ENCODE data around the gene BRMS1L.

DNA sequence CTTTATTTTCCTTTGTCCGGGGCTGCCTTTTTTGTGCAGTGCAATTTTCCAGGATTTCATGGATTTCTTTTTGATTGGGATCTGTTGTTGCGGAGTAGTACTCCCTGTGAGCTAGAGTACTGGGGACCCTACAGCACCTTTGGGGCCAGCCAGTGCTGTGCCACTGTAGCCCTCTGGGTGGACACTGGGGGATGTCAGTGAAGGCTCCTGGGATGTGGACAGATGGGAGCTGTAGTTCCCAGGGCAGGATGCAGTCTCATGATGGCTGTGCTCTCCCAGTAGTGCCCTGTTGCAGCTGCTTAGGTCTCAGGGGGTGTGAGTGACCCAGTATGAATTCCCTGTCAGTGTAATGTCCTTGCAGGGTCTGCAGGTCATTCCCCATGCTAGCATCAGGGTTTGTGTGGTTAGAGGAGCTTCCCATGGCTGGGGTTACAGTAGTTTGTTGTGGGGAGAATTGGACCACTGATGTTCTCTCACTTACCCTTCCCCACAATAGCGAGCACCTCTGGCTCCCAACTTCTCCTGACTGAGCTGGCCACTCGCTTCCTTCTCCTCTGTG, 72.2 kb downstream of the BRMS1L start:
- TF ChIP-seq CEBPB (IDR thresholded peaks at IDR 0.05; ENCODE audit: low read depth, low read length) (no peak), POLR2A (IDR thresholded peaks at IDR 0.05; ENCODE audit: low read depth, low read length) (no peak), MXI1 (IDR thresholded peaks at IDR 0.05; ENCODE audit: borderline replicate concordance, low read depth, low read length) (no peak), SMC3 (IDR thresholded peaks at IDR 0.05; ENCODE audit: low read depth, low read length) (no peak), FOS (IDR thresholded peaks at IDR 0.05; ENCODE audit: low read depth, low read length) (no peak), RCOR1 (IDR thresholded peaks at IDR 0.05; ENCODE audit: insufficient replicate concordance, low read length) (no peak), RAD21 (IDR thresholded peaks at IDR 0.05; ENCODE audit: low read length) (no peak), RFX5 (IDR thresholded peaks at IDR 0.05; ENCODE audit: low read depth, low read length) (no peak), MAZ (IDR thresholded peaks at IDR 0.05; ENCODE audit: borderline replicate concordance, low read depth, low read length) (no peak)
- TF ChIP-seq, protein P1, sequence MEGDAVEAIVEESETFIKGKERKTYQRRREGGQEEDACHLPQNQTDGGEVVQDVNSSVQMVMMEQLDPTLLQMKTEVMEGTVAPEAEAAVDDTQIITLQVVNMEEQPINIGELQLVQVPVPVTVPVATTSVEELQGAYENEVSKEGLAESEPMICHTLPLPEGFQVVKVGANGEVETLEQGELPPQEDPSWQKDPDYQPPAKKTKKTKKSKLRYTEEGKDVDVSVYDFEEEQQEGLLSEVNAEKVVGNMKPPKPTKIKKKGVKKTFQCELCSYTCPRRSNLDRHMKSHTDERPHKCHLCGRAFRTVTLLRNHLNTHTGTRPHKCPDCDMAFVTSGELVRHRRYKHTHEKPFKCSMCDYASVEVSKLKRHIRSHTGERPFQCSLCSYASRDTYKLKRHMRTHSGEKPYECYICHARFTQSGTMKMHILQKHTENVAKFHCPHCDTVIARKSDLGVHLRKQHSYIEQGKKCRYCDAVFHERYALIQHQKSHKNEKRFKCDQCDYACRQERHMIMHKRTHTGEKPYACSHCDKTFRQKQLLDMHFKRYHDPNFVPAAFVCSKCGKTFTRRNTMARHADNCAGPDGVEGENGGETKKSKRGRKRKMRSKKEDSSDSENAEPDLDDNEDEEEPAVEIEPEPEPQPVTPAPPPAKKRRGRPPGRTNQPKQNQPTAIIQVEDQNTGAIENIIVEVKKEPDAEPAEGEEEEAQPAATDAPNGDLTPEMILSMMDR (conservative IDR thresholded peaks at IDR 0.05; ENCODE audit: low read depth, low read length): no peak
- TF ChIP-seq, protein P2, sequence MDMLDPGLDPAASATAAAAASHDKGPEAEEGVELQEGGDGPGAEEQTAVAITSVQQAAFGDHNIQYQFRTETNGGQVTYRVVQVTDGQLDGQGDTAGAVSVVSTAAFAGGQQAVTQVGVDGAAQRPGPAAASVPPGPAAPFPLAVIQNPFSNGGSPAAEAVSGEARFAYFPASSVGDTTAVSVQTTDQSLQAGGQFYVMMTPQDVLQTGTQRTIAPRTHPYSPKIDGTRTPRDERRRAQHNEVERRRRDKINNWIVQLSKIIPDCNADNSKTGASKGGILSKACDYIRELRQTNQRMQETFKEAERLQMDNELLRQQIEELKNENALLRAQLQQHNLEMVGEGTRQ (IDR thresholded peaks at IDR 0.05; ENCODE audit: low read depth, low read length): no peak
- TF ChIP-seq, protein P3, sequence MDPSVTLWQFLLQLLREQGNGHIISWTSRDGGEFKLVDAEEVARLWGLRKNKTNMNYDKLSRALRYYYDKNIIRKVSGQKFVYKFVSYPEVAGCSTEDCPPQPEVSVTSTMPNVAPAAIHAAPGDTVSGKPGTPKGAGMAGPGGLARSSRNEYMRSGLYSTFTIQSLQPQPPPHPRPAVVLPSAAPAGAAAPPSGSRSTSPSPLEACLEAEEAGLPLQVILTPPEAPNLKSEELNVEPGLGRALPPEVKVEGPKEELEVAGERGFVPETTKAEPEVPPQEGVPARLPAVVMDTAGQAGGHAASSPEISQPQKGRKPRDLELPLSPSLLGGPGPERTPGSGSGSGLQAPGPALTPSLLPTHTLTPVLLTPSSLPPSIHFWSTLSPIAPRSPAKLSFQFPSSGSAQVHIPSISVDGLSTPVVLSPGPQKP (IDR thresholded peaks at IDR 0.05; ENCODE audit: borderline replicate concordance, low read depth, low read length): no peak

Data from IMR-90 (cell line).